ENCODE results near the gene NIPBL. TPM values are rescaled to one million over a fixed set of nuclear protein-coding genes. Genes with fewer than 3 reads are reported as not detected.
"Not testable (repeated sequence)": the region's sequence is repeated elsewhere in the genome, so short reads cannot be mapped to it uniquely, and the experiment has no call there.

Gene NIPBL
- total and polyA plus RNA-seq, 10 of the 15 experiments (the other 5 are each of a cell fraction or from before 2014, with no cell fraction given): 10.4 to 50.4 (median 20.2) TPM

DNA sequence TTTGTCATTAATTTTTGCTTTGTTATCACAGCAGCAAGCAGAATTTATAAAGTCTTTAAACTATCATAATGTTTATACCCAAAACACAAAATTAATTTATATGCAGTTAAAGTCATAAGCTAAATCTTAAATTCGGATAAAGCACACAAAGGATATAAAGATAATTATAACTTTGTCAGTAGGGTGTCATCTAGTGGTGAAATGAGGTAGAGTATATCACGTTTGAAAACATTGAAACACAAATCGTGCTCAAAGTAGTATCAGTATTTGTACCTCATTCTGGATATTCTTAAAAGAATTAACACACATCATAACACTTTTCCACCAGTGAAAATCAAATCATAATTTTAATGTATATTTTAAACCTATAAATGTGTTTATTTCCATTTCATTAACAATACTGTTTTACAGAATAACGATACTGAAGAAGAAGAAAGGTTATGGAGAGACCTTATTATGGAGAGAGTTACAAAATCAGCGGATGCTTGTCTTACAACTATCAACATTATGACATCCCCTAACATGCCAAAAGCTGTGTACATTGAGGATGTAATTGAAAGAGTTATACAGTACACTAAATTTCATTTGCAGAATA, 129.5 kb downstream of the NIPBL start (continued):
- TF ChIP-seq WRNIP1 (IDR thresholded peaks at IDR 0.05; ENCODE audit: borderline replicate concordance, low read depth, low read length): no peak
- peak; percentile 52 for TF ChIP-seq SMC3 (IDR thresholded peaks at IDR 0.05; ENCODE audit: borderline replicate concordance, low read length)
- TF ChIP-seq RUNX3 (IDR thresholded peaks at IDR 0.05; ENCODE audit: low read length): no peak
- TF ChIP-seq, protein P1, sequence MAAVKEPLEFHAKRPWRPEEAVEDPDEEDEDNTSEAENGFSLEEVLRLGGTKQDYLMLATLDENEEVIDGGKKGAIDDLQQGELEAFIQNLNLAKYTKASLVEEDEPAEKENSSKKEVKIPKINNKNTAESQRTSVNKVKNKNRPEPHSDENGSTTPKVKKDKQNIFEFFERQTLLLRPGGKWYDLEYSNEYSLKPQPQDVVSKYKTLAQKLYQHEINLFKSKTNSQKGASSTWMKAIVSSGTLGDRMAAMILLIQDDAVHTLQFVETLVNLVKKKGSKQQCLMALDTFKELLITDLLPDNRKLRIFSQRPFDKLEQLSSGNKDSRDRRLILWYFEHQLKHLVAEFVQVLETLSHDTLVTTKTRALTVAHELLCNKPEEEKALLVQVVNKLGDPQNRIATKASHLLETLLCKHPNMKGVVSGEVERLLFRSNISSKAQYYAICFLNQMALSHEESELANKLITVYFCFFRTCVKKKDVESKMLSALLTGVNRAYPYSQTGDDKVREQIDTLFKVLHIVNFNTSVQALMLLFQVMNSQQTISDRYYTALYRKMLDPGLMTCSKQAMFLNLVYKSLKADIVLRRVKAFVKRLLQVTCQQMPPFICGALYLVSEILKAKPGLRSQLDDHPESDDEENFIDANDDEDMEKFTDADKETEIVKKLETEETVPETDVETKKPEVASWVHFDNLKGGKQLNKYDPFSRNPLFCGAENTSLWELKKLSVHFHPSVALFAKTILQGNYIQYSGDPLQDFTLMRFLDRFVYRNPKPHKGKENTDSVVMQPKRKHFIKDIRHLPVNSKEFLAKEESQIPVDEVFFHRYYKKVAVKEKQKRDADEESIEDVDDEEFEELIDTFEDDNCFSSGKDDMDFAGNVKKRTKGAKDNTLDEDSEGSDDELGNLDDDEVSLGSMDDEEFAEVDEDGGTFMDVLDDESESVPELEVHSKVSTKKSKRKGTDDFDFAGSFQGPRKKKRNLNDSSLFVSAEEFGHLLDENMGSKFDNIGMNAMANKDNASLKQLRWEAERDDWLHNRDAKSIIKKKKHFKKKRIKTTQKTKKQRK (IDR thresholded peaks at IDR 0.05; ENCODE audit: low read depth, low read length): no peak
- TF ChIP-seq, protein P2, sequence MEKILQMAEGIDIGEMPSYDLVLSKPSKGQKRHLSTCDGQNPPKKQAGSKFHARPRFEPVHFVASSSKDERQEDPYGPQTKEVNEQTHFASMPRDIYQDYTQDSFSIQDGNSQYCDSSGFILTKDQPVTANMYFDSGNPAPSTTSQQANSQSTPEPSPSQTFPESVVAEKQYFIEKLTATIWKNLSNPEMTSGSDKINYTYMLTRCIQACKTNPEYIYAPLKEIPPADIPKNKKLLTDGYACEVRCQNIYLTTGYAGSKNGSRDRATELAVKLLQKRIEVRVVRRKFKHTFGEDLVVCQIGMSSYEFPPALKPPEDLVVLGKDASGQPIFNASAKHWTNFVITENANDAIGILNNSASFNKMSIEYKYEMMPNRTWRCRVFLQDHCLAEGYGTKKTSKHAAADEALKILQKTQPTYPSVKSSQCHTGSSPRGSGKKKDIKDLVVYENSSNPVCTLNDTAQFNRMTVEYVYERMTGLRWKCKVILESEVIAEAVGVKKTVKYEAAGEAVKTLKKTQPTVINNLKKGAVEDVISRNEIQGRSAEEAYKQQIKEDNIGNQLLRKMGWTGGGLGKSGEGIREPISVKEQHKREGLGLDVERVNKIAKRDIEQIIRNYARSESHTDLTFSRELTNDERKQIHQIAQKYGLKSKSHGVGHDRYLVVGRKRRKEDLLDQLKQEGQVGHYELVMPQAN (conservative IDR thresholded peaks at IDR 0.05): no peak
- peak; percentile 52; the same call in 1 of the 2 replicates for TF ChIP-seq RAD21 (IDR thresholded peaks at IDR 0.05; ENCODE audit: insufficient read depth, low read depth, low read length)
- TF ChIP-seq, protein P3, sequence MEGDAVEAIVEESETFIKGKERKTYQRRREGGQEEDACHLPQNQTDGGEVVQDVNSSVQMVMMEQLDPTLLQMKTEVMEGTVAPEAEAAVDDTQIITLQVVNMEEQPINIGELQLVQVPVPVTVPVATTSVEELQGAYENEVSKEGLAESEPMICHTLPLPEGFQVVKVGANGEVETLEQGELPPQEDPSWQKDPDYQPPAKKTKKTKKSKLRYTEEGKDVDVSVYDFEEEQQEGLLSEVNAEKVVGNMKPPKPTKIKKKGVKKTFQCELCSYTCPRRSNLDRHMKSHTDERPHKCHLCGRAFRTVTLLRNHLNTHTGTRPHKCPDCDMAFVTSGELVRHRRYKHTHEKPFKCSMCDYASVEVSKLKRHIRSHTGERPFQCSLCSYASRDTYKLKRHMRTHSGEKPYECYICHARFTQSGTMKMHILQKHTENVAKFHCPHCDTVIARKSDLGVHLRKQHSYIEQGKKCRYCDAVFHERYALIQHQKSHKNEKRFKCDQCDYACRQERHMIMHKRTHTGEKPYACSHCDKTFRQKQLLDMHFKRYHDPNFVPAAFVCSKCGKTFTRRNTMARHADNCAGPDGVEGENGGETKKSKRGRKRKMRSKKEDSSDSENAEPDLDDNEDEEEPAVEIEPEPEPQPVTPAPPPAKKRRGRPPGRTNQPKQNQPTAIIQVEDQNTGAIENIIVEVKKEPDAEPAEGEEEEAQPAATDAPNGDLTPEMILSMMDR (IDR thresholded peaks at IDR 0.05 in 2 of 3, conservative IDR thresholded peaks at IDR 0.05 in 1 of 3; ENCODE audit: control insufficient read depth in 2 of 3, extremely low read depth in 1 of 3, insufficient read depth in 1 of 3, low read depth in 3 of 3, low read length in 3 of 3): peak; percentile 42 to 57 (median 56); a peak in 4 of 6 replicates
- no peak for TF ChIP-seq IRF4 (IDR thresholded peaks at IDR 0.05; ENCODE audit: low read depth, low read length)
- TF ChIP-seq, protein P4, sequence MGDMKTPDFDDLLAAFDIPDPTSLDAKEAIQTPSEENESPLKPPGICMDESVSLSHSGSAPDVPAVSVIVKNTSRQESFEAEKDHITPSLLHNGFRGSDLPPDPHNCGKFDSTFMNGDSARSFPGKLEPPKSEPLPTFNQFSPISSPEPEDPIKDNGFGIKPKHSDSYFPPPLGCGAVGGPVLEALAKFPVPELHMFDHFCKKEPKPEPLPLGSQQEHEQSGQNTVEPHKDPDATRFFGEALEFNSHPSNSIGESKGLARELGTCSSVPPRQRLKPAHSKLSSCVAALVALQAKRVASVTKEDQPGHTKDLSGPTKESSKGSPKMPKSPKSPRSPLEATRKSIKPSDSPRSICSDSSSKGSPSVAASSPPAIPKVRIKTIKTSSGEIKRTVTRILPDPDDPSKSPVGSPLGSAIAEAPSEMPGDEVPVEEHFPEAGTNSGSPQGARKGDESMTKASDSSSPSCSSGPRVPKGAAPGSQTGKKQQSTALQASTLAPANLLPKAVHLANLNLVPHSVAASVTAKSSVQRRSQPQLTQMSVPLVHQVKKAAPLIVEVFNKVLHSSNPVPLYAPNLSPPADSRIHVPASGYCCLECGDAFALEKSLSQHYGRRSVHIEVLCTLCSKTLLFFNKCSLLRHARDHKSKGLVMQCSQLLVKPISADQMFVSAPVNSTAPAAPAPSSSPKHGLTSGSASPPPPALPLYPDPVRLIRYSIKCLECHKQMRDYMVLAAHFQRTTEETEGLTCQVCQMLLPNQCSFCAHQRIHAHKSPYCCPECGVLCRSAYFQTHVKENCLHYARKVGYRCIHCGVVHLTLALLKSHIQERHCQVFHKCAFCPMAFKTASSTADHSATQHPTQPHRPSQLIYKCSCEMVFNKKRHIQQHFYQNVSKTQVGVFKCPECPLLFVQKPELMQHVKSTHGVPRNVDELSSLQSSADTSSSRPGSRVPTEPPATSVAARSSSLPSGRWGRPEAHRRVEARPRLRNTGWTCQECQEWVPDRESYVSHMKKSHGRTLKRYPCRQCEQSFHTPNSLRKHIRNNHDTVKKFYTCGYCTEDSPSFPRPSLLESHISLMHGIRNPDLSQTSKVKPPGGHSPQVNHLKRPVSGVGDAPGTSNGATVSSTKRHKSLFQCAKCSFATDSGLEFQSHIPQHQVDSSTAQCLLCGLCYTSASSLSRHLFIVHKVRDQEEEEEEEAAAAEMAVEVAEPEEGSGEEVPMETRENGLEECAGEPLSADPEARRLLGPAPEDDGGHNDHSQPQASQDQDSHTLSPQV (IDR thresholded peaks at IDR 0.05): no peak

GRCh38 chr5:37013181-37013580, 136.6 kb downstream of the NIPBL start:
- H3K4me3 ChIP-seq; ATAC-seq; FAIRE-seq; intact Hi-C loops (cut with micrococcal nuclease; ENCODE audit: unreplicated experiment); H3K79me2 ChIP-seq (ENCODE audit: control insufficient read depth, insufficient read depth, low read length); H3K9me3 ChIP-seq (replicated peaks; ENCODE audit: control insufficient read depth, insufficient read depth, low read length); H3K27me3 ChIP-seq (replicated peaks in 1 of 2; ENCODE audit: control insufficient read depth in 2 of 2, insufficient read depth in 2 of 2, low read length in 1 of 2); H3K4me2 ChIP-seq (ENCODE audit: control insufficient read depth, insufficient read depth); H4K20me1 ChIP-seq (ENCODE audit: control insufficient read depth, insufficient read depth); H2AFZ ChIP-seq (ENCODE audit: control insufficient read depth, low read depth, low read length); H3K27ac ChIP-seq (ENCODE audit: control insufficient read depth, insufficient read depth); SMC1A ChIA-PET (ENCODE audit: uncharacterized antibody, unreplicated experiment); DNase-seq (ENCODE audit: low read depth, low spot score); in situ Hi-C loops (cut with MboI); BruUV-seq (replicated peaks); H3K36me3 ChIP-seq (ENCODE audit: control insufficient read depth in 2 of 2, insufficient read depth in 2 of 2, low read length in 1 of 2); H3K4me1 ChIP-seq (ENCODE audit: control insufficient read depth, insufficient read depth, low read length); CTCF ChIA-PET; RAD21 ChIA-PET (ENCODE audit: unreplicated experiment); H3K9ac ChIP-seq (ENCODE audit: control insufficient read depth, insufficient read depth, low read length); POLR2A ChIA-PET: not testable (repeated sequence)
- WGBS (ENCODE audit: insufficient coverage, insufficient replicate concordance, low lambda C conversion rate, missing lambda C conversion rate): 98% methylated on average over 8 of the region's 34 CpGs
